Fibroblast of lung (primary cell): ENCODE data around the gene CD7.

Experiments
- CTCF ChIP-seq, 2 donors: IDR thresholded peaks in 1 of 2; conservative IDR thresholded peaks in 1 of 2; 1 replicate in 1 of 2; 2 replicates in 1 of 2; pipeline ENCODE4 v1.5.1; 2011 to 2012; ENCODE audit warnings: low read length in 2 of 2, control low read depth in 1 of 2, inconsistent platforms in 1 of 2, low read depth in 1 of 2, mild to moderate bottlenecking in 1 of 2
- EZH2 ChIP-seq: IDR thresholded peaks from 2 replicates; pipeline ENCODE4 v1.5.1; 2012; ENCODE audit warnings: low read length, control low read depth, mild to moderate bottlenecking; ENCODE audit errors: missing control alignments

GRCh38 chr17:82356845-82357355, 39.5 kb upstream of the CD7 start:
- TF ChIP-seq CTCF (conservative IDR thresholded peaks at IDR 0.05 in 1 of 2, IDR thresholded peaks at IDR 0.05 in 1 of 2; ENCODE audit: low read depth in 1 of 2, low read length in 2 of 2) (no peak), EZH2 (no peak)
